RWPE1 (cell line): ENCODE results near the gene RIT2.

Experiments used
- CTCF ChIA-PET: fragments of 350-600 bp; sonication (Branson Sonifier 250); formaldehyde crosslinking; extraction: SDS; loops from one replicate; lab custom pipeline; 2021; lab: Yijun Ruan, JAX
- POLR2A ChIA-PET: fragments of 400-600 bp; formaldehyde crosslinking; extraction: SDS; loops from one replicate; lab custom pipeline; 2020; ENCODE audit warnings: antibody characterized with exemption; ENCODE audit not compliant: low non-redundant PET; lab: Yijun Ruan, JAX
- DNase-seq: peaks from one replicate; pipeline ENCODE4 v3.0.0; 2012; ENCODE audit warnings: low spot score
- H3K27ac ChIP-seq: fragments of 450-650 bp; 2 replicates; pipeline ENCODE4 v1.5.1; 2017
- CTCF ChIP-seq: fragments of 450-650 bp; conservative IDR thresholded peaks from 2 replicates; pipeline ENCODE4 v1.5.1; 2017; ENCODE audit warnings: low read depth, mild to moderate bottlenecking

Gene RIT2

GRCh38 chr18:43061318-43061717 is 54.2 kb downstream of the RIT2 start:
- CTCF ChIA-PET: interaction anchor here (0.7 kb wide), 1 partner anchor 573 kb away, joined by 4 read pairs; no protein-coding TSS in a partner anchor
- no peak for TF ChIP-seq CTCF
- POLR2A ChIA-PET: no interaction called here
- no peak for DNase-seq
- no peak overlapping the region for H3K27ac ChIP-seq

- TF ChIP-seq CTCF: no peak
- no peak for DNase-seq
- CTCF ChIA-PET: no interaction called here
- POLR2A ChIA-PET: no interaction called here
- no peak overlapping the region for H3K27ac ChIP-seq
Measured at GRCh38 chr18:43060020-43060419, 55.5 kb downstream of the RIT2 start.

- no peak for TF ChIP-seq CTCF
Measured at GRCh38 chr18:43054815-43055519, 60.5 kb downstream of the RIT2 start.

GRCh38 chr18:43049021-43049420 is 66.5 kb downstream of the RIT2 start:
- no peak for DNase-seq
- POLR2A ChIA-PET: no interaction called here
- H3K27ac ChIP-seq: no peak overlapping the region
- no peak for TF ChIP-seq CTCF
- CTCF ChIA-PET: no interaction called here

More at GRCh38 chr18:43054815-43055519, 60.5 kb downstream of the RIT2 start:
- CTCF ChIA-PET: no interaction called here
- no peak overlapping the region for H3K27ac ChIP-seq
- POLR2A ChIA-PET: no interaction called here
- no peak for DNase-seq

GRCh38 chr18:43046322-43046721 is 69.2 kb downstream of the RIT2 start:
- POLR2A ChIA-PET: no interaction called here
- no peak for TF ChIP-seq CTCF
- CTCF ChIA-PET: no interaction called here
- H3K27ac ChIP-seq: no peak overlapping the region
- DNase-seq: no peak

- no peak overlapping the region for H3K27ac ChIP-seq
- ChIA-PET CTCF (interaction anchor here (0.6 kb wide), 1 partner anchor 91 kb away, joined by 3 read pairs; no protein-coding TSS in a partner anchor), POLR2A (no interaction called here)
- no peak for TF ChIP-seq CTCF
- DNase-seq: no peak
Measured at GRCh38 chr18:43043626-43044025, 71.9 kb downstream of the RIT2 start.
